SU-DHL-6 (cell line): ENCODE data around the gene TNFSF11.

ENCODE experiments used
- EZH2phosphoT487 ChIP-seq: fragments of 200-600 bp; sonication (generic), shearing (Covaris generic); conservative IDR thresholded peaks from 2 replicates; pipeline ENCODE4 v1.6.1; 2018; ENCODE audit warnings: mild to moderate bottlenecking, antibody characterized with exemption, low read length, moderate library complexity, mixed read lengths
- TF ChIP-seq, protein P1 (sequence below): fragments of 200-600 bp; sonication (generic); IDR thresholded peaks from one replicate; pipeline ENCODE4 v1.5.1; 2017; ENCODE audit warnings: antibody characterized with exemption, mild to moderate bottlenecking, low read length, moderate library complexity; ENCODE audit not compliant: insufficient read depth, poor library complexity, severe bottlenecking

DNA sequence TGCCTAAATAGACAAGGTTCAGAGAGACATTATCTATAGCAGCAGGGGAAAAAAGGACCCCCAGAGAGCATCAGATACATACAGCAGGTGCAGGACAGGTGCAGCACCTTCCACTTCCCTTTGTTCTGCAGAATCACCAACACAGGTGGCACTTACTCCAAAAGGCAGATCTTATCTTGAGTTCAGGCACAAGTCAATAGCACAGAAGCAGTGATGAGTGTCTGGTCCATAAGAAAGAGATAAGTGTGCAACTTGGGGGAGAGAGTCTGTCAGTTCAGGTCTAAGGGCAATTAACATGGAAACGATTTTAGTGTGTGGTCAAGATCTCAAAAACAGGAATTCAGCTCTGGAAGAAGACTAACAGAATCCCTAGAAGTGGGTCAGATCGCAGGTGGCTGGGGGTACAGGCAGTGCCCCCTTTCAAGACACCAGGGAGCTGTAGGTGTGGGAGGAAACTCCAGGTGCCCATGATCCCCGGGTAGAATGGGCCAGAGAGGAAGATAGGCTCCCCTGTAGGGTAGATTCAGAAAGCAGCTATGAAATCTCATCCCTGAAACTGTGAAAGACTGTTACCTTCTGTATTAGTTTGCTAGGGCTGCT is 40.6 kb downstream of the TNFSF11 start:
- TF ChIP-seq, protein P1, sequence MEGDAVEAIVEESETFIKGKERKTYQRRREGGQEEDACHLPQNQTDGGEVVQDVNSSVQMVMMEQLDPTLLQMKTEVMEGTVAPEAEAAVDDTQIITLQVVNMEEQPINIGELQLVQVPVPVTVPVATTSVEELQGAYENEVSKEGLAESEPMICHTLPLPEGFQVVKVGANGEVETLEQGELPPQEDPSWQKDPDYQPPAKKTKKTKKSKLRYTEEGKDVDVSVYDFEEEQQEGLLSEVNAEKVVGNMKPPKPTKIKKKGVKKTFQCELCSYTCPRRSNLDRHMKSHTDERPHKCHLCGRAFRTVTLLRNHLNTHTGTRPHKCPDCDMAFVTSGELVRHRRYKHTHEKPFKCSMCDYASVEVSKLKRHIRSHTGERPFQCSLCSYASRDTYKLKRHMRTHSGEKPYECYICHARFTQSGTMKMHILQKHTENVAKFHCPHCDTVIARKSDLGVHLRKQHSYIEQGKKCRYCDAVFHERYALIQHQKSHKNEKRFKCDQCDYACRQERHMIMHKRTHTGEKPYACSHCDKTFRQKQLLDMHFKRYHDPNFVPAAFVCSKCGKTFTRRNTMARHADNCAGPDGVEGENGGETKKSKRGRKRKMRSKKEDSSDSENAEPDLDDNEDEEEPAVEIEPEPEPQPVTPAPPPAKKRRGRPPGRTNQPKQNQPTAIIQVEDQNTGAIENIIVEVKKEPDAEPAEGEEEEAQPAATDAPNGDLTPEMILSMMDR: no peak
- no peak for TF ChIP-seq EZH2phosphoT487
